HG02763 (cell line): ENCODE data around the gene LRP1B.
"Not testable (repeated sequence)": the region's sequence is repeated elsewhere in the genome, so short reads cannot be mapped to it uniquely, and the experiment has no call there.

Source experiments
- ATAC-seq: cut with Tn5 transposase; IDR thresholded peaks from one replicate; pipeline ENCODE4 v1.9.1; 2021; ENCODE audit warnings: mild to moderate bottlenecking, moderate library complexity; ENCODE audit not compliant: unreplicated experiment

Gene LRP1B

GRCh38 chr2:140975237-140975636, 1155.6 kb downstream of the LRP1B start:
- no peak for ATAC-seq

GRCh38 chr2:140972724-140973123, 1158.1 kb downstream of the LRP1B start:
- ATAC-seq = no peak

DNA sequence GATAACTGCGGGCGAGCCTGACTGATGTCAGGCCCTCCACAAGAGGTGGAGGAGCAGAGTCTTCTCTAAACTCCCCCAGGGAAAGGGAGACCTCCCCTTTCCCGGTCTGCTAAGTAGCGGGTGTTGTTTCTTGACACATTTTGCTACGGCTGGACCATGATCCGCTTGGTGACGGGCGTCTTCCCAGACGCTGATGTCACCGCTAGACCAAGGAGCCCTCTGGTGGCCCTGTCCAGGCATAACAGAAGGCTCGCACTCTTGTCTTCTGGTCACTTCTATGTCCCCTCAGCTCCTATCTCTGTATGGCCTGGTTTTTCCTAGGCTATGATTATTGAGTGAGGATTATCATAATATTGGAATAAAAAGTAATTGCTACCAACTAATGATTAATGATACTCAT, 1166.5 kb downstream of the LRP1B start:
- not testable (repeated sequence) for ATAC-seq

GRCh38 chr2:140949932-140950331, 1180.9 kb downstream of the LRP1B start:
- ATAC-seq = no peak

- no peak for ATAC-seq
Measured at GRCh38 chr2:140947236-140947635, 1183.6 kb downstream of the LRP1B start.

DNA sequence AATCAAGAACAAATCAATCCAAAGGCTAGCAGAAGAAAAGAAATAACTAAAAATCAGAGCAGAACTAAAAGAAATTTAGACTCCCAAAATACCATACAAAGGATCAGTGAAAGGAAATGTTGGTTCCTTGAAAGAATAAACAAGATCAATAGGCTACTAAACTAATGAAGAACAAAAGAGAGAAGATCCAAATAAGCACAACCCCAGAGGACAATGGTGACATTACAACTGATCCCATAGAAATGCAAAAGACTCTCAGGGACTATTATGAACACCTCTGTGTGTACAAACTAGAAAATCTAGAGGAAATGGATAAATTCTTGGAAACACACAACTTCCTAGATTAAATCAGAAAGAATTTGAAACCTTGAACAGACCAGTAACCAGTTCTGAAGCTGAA, 1186.9 kb downstream of the LRP1B start:
- ATAC-seq = no peak

GRCh38 chr2:140942284-140942683, 1188.5 kb downstream of the LRP1B start:
- ATAC-seq = no peak

DNA sequence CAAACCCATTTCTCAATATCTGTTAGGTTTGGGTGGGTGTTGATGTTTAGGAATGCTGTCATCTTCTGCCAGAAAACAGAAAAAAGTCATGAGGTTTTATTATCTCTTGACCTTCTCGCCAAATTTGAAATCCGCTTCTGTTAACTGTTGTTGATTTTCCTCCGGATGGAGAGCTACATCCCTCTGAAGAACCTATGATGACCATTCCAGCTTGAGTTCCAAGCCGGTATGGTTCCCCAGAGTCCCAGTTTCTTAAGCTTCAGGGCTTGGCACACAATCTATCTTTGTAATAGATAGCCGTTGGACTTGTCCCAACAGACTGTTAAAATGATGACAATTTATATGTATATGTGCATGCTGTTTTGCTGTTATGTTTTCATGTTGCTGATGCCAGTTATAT, 1201.0 kb downstream of the LRP1B start:
- ATAC-seq = no peak

DNA sequence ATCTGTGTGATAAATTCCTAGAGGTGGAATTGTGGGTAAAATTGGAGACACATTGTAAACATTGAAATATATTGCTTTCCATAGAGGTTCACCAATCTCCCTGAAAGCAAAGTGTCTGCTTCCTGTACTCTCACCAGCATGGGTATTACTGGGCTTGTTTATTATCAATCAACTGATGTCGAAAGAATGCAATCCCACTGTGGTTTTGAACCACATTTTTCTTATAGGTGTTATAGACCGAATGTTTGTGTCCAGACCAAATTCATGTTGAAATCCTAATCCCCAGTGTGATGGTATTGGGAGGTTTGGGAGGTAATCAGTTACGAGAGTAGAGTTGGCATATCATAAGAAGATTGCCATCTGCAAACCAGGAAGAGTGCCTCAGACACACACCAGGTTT, 1212.4 kb downstream of the LRP1B start:
- no peak for ATAC-seq

GRCh38 chr2:140916410-140916809, 1214.4 kb downstream of the LRP1B start:
- ATAC-seq = no peak

DNA sequence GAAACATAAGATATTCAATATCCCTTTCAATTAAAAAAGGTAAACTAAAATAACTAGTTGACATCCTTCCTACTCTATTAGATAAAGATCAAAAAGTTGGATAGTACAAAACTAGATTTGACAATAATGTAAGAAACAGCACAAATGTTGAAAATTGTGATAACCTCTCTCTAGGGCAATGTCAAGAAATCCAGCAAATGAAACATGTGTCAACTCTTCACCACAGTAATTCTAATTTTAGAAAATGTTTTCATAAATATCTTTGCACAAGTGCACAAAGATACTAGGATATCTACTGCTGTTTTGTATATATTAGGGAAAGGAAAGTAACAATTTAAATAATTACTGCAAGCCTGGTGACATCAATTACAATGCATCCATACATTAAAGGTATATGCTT, 1220.1 kb downstream of the LRP1B start:
- no peak for ATAC-seq

DNA sequence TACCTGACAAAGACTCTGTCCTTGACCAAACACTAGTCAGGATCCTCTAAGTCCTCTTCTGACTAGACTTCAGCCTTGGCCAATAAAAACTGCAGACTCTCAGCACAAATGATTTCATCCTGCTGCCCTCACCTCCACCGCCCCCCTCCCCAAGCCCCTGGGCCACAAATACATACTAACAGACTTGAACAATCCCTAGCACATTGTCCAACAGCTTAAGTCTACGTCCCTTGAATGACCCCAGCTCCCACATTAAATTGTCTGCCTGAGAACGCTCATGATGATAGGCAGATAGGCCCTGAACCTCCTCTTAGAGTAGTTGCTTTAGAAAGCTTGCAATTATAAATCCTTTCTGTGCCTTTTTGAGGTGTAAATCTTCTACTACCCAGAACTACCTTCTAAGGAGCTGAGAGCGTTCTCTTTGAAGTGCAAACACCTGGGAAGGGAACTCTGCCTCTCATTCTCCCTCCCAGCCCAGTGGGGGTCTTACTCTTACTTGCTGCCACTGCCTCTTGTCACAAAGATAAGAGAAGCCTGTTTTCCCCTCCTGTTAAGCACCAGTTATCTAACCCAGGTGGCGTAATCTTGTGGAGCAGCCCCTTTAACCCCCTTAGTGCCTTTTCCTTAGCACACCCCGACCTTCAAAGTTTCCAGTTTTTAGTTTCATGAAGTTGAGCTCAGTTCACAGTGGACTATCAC, 1225.6 kb downstream of the LRP1B start:
- ATAC-seq = no peak

DNA sequence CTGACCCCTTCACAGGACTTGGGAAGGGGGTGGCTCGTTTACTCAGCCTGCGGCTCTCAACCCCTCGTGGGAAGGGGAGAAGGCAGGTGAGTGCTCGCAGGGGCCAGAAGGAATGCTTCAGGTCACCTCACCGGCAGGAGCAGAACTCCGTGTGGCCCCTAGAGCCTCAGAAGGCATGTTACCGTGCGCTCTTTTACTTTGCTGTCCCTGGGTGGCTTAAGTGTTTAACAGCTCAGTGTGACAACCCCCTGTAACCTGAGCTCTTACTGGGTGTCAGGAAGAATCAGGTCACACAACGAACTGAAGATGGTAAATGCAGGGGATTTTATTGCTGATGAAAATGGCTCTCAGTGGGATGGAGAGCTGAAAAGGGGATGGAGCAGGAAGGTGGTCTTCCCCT, 1235.4 kb downstream of the LRP1B start:
- ATAC-seq = no peak

DNA sequence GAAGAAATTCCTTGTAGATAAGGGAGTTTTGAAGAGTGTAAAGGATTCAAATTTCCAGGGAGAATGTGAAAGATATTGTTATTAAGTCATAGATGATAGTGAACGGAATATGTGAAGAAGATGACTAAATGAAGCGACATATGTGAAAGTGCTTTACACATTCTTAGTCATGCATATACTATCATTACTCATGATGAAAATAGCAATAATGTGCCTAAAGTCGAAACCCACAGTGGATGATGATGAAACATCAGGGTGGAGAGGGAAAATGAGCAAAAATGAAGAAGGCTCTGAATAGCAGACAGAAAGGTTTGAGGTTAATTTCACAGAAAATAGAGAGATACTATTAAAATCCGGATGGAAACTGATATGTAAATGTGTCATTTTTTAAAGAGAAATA, 1237.1 kb downstream of the LRP1B start:
- no peak for ATAC-seq

DNA sequence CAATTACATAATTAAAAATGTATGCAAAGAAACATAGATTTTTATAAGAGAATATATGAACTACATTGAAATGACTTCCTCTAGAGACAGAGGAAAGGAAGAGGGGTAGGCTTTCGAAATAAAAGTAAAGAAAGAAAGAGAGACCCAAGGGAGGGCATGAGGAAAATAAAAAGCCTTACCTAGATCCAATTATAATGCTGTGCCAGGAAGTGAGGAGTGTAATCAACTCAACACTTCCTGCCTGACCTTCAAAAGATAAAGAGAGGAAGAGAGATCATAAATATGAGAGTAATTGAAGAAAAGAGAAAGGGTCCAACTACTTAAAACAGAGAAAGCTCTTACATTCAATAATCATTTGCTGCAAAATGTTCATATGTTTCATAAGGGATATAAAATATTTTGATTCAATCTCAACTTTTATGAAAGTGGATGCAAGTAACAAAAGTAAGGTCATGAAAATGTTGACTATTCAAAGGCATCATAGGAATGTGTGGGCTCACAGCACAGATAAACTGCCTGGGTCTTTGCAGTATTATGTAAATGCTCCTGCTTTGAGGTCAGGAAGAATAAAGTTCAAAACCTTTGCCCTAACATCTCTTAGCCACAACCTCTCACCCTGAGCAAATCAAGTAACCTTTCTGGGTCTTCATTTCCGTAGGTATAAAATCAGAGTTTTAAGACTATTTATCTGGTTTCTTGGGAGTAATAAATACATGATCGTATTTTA, 1237.7 kb downstream of the LRP1B start:
- no peak for ATAC-seq

DNA sequence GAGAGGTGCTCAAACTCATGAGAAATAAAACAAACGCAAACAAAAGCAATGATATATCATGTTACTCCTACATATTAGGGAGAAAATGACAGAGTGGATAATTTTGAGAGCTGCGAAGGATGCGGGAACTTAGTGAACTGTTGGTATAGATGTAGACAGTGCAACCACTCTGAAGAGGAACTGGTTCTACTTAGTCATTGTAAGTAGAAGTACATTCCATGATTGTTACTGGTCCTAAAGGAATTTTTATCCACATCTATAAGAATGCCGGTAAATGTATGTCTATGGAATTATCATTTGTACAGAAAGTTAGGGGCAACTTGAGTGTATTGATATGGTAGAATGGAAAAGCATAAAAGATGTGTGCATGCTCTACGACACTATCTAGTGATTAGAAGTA, 1238.4 kb downstream of the LRP1B start:
- ATAC-seq = no peak

DNA sequence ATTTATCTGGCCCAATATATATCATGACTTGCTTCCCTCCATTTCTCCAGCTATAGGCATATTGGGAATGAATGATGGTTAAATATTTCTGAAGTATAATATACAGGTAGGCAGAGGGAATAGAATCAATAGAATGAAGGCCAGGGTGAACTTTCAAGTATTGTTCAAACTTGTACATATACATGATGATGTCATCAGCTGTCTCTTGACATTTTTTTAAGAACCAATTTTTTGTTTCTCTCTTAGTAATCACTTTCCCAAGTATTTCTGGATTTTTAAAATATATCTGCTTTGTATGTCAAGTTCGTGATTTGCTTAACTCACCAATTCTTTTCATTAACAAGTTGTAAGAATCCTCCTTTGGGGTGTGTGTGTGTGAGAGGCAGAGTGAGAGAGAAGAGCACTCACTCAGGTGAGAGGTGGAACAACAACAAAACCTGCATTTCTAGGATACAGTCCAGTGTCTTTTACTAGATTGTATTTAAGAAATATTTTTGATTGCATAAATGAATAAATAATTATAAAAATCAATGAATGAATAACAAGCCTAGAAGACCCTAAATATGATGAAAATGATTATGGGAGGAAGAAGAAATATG, 1239.1 kb downstream of the LRP1B start:
- ATAC-seq = no peak

DNA sequence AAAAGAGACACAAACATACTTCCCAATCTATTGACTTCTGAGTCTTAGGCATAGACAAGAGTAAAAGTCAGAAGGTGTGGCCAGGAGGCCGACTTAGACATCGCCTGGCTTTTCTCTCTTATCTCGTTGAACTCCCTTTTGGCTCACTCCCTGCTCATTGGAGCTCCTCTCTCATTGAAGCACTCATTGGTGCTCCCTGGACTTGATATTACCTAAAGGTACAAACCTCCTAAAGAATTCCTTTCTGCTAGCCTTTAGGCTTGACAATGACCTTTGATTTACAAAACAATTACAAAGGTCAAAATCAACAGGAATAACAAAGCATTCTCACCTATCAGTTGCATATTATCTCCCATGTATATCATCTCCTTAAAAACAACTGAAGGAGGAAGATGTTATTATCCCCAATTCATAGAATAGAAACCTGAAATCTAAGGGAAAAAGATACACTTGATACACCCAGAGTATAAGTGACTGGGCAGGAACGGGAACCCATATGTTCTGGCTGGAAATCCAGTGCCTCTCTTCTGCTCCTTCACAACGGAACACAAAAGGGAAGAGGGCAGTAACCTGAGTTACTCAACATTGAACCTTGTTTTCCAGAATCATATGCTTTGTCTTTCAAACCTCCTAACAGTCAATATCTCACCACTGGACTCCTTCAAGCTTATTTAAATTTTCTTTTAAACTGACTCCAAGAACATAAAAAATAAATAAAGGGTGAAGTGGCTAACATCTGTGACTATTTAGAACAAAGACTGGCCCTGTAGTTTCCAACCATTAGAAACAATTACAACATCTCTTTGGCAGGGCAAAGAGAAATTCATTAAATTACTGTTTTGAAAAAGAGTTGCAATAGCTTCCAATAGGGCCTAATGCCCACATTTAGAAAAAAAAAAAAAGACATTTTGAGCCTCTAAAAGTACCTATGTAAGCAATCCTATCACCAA, 1247.9 kb downstream of the LRP1B start:
- no peak for ATAC-seq

- no peak for ATAC-seq
Measured at GRCh38 chr2:140880573-140880972, 1250.2 kb downstream of the LRP1B start.

GRCh38 chr2:140876015-140876414, 1254.8 kb downstream of the LRP1B start:
- ATAC-seq = no peak

DNA sequence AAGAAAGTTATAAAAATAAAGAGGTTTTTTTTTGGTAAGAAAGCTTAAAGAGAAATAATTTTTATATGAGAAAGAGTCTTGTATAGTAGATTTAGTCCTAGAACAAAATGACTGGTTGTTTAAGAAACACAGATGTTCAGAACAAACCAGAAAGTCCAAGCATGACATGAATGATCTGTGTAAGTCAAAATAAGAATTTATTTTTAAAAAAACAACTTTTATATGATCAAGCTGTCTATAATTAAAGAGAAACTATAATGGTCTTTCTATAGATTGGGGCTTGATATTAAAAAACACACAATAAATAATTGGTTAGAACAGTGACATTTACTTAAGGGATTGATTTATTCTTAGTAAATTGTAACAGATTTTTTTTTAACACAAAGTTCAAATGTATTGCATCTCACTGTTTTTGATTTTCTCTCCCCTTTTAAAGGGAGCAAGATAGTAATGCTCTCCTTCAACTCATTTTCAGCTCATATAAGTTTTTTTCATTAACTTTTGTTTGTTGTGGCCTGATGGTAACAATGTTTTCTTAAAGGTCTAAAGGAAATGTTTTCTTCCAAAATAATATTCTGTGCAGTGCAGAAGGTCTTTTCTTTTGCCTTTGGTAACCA, 1256.8 kb downstream of the LRP1B start:
- ATAC-seq = no peak
